Adrenal gland (tissue), 12 donors: ENCODE measurements around the gene C3orf22. TPM values are rescaled to one million over a fixed set of nuclear protein-coding genes. Genes with fewer than 3 reads are reported as not detected.

Experiments used
- DNase-seq, 7 donors: peaks; one replicate each; pipeline ENCODE4 v3.0.0-alpha.2; 2019 to 2020
- H3K27ac ChIP-seq, 5 donors: fragments of 200-600 bp; sonication (generic) in 4 of 5; 1 replicate in 3 of 5; 2 replicates in 2 of 5; pipeline versions ENCODE4 v1.5.1 to v1.8.0; 2016 to 2020; ENCODE audit warnings: mild to moderate bottlenecking in 1 of 5
- H3K27me3 ChIP-seq: fragments of 200-600 bp; 2 replicates; pipeline ENCODE4 v1.8.0; 2021
- H3K36me3 ChIP-seq, 2 donors: fragments of 200-600 bp; replicated peaks in 1 of 2; 1 replicate in 1 of 2; 2 replicates in 1 of 2; pipeline versions ENCODE4 v1.5.1 to v1.8.0; 2018 to 2022
- H3K4me1 ChIP-seq, 2 donors: fragments of 200-600 bp; replicated peaks in 1 of 2; 1 replicate in 1 of 2; 2 replicates in 1 of 2; pipeline versions ENCODE4 v1.5.1 to v1.8.0; 2018 to 2021
- H3K4me3 ChIP-seq, 4 donors: fragments of 200-600 bp; sonication (generic) in 3 of 4; one replicate each; pipeline ENCODE4 v1.5.1; 2016 to 2018
- H3K9me3 ChIP-seq, 3 donors: fragments of 200-600 bp; sonication (generic) in 1 of 3; replicated peaks in 1 of 3; 1 replicate in 2 of 3; 2 replicates in 1 of 3; pipeline versions ENCODE4 v1.5.1 to v1.8.0; 2016 to 2021
- CTCF ChIP-seq, 6 experiments: fragments of 450-650 bp in 4 of 6; fragments of 200-600 bp in 2 of 6; sonication (generic) in 1 of 6; IDR thresholded peaks; 1 replicate in 5 of 6; 2 replicates in 1 of 6; pipeline versions ENCODE4 v1.5.1 to v1.8.0; 2016 to 2021; ENCODE audit warnings: antibody characterized with exemption in 6 of 6, mild to moderate bottlenecking in 2 of 6, moderate library complexity in 1 of 6
- POLR2A ChIP-seq, 2 donors: fragments of 450-650 bp; IDR thresholded peaks; one replicate each; pipeline ENCODE4 v1.6.1; 2017; ENCODE audit warnings: antibody characterized with exemption in 2 of 2, mild to moderate bottlenecking in 2 of 2, moderate library complexity in 1 of 2
- WGBS, 4 donors: extraction: QIAGEN DNeasy Blood & Tissue Kit in 2 of 4; methylation state at CpG; one replicate each; pipeline versions ENCODE4 v1.1.5 to v1.1.7; 2013 to 2017; 5-methylcytosine and 5-hydroxymethylcytosine counted together
- intact Hi-C, 2 donors: fragments of 100-400 bp; cut with DNase I; formaldehyde crosslinking; loops; one replicate each; pipeline versions ENCODE4 v1.14.1 to v1.15.0; 2022 to 2023
- polyA plus RNA-seq, 3 donors: library from polyadenylated mRNA; stranded (reverse); fragments of 200-250 nt in 2 of 3; fragments of 350-450 nt in 1 of 3; fragmentation: Illumina TruSeq in 1 of 3; extraction: RNeasy Lipid Tissue Mini Kit (QIAGEN cat#74804) in 1 of 3; gene quantifications; one replicate each; pipeline ENCODE4 v1.2.3, GENCODE V29; 2013 to 2014
- total RNA-seq, 9 donors: library from RNA; depleted of rRNA in 4 of 9; stranded (reverse); fragments of >200 nt in 4 of 9; fragments of 120-200 nt in 1 of 9; fragmentation: NEBNext Ultra II Directional in 1 of 9; extraction: Animal tissue kit (Norgen Biotek cat#: 25700) in 1 of 9; gene quantifications; one replicate each; pipeline versions ENCODE4 v1.1.0 to v1.2.4, GENCODE V29; 2013 to 2023
- donor health status: healthy with polysubstance abuse.
- donor health status: Bipolar disorder and iron deficiency.
- donor health status: DM: yes; HTN: yes; CAD: no.
- donor health status: DM: no; HTN: no; CAD: no.
- donor health status: DM: no; HTN: no; CAD: no.
- donor health status: DM: yes; HTN: yes; CAD: no.

C3orf22 gene
- total and polyA plus RNA-seq, 12 donors = not detected

- intact Hi-C loops = no loop called here
- H3K27ac ChIP-seq = no peak overlapping the region
- no peaks in the 10 kb centered on the region for H3K36me3 ChIP-seq
- H3K9me3 ChIP-seq = no peaks in the 10 kb centered on the region
- no peaks in the 10 kb centered on the region for H3K27me3 ChIP-seq
- DNase-seq = no peak
- H3K4me1 ChIP-seq = no peaks in the 10 kb centered on the region
- H3K4me3 ChIP-seq = no peak overlapping the region
- WGBS, 4 donors = 70 to 97% (median 88%) methylated on average over 2 to 4 of the region's 4 CpGs; no CpG with 5 or more reads in 1 of the 4 donors
- no peak for TF ChIP-seq CTCF (IDR thresholded peaks at IDR 0.05)
- TF ChIP-seq POLR2A (IDR thresholded peaks at IDR 0.05) = no peak
Measured at GRCh38 chr3:126508564-126508964, 50.2 kb downstream of the C3orf22 start.

GRCh38 chr3:126507886-126508285 is 50.8 kb downstream of the C3orf22 start:
- Histone ChIP-seq H3K9me3 (no peaks in the 10 kb centered on the region), H3K4me1 (no peaks in the 10 kb centered on the region), H3K36me3 (no peaks in the 10 kb centered on the region), H3K27ac (no peak overlapping the region), H3K4me3 (no peak overlapping the region), H3K27me3 (no peaks in the 10 kb centered on the region)
- TF ChIP-seq POLR2A (IDR thresholded peaks at IDR 0.05) = no peak
- TF ChIP-seq CTCF (IDR thresholded peaks at IDR 0.05) = no peak
- no peak for DNase-seq
- intact Hi-C loops = no loop called here
- WGBS, 4 donors = 81 to 89% (median 87%) methylated on average over 1 to 9 of the region's 9 CpGs

- H3K4me1 ChIP-seq = no peaks in the 10 kb centered on the region
- TF ChIP-seq POLR2A (IDR thresholded peaks at IDR 0.05) = no peak
- no peak for TF ChIP-seq CTCF (IDR thresholded peaks at IDR 0.05)
- no peak for DNase-seq
- intact Hi-C loops = no loop called here
- H3K36me3 ChIP-seq = no peaks in the 10 kb centered on the region
- no peak overlapping the region for H3K27ac ChIP-seq
- no peak overlapping the region for H3K4me3 ChIP-seq
- H3K9me3 ChIP-seq = no peaks in the 10 kb centered on the region
- no peaks in the 10 kb centered on the region for H3K27me3 ChIP-seq
- WGBS, 4 donors = 83 to 89% (median 85%) methylated on average over 5 to 10 of the region's 10 CpGs
Measured at GRCh38 chr3:126503701-126504100, 55.0 kb downstream of the C3orf22 start.

GRCh38 chr3:126502656-126503055 is 56.1 kb downstream of the C3orf22 start:
- no peaks in the 10 kb centered on the region for H3K27me3 ChIP-seq
- H3K36me3 ChIP-seq = no peaks in the 10 kb centered on the region
- no peak for TF ChIP-seq POLR2A (IDR thresholded peaks at IDR 0.05)
- no peak for TF ChIP-seq CTCF (IDR thresholded peaks at IDR 0.05)
- H3K27ac ChIP-seq = no peak overlapping the region
- no peaks in the 10 kb centered on the region for H3K9me3 ChIP-seq
- H3K4me1 ChIP-seq = no peaks in the 10 kb centered on the region
- no peak for DNase-seq
- no peak overlapping the region for H3K4me3 ChIP-seq
- intact Hi-C loops = no loop called here
- WGBS, 4 donors = 78 to 100% (median 93%) methylated on average over 1 of the region's 1 CpG
